HepG2 (cell line): ENCODE results near the gene NRG2. TPM values are rescaled to one million over a fixed set of nuclear protein-coding genes. Genes with fewer than 3 reads are reported as not detected.
A peak's percentile ranks its signal among the peaks of the same experiment; 100 is the strongest.

ENCODE experiments used
- ATAC-seq: fragments of 200-7000 bp; cut with Tn5 transposase; 3 replicates; pipeline ENCODE4 v1.9.1; 2020; ENCODE audit warnings: mild to moderate bottlenecking, moderate library complexity
- BruUV-seq: library from RNA; stranded (reverse); fragments of 400-500 nt; replicated peaks from 2 replicates; lab custom pipeline; 2021; lab: Mats Ljungman, UMichigan
- CTCF ChIA-PET: fragments of 300-600 bp; formaldehyde crosslinking; extraction: SDS; loops from one replicate; lab custom pipeline; 2021; ENCODE audit warnings: low total read pairs, inconsistent platforms, low intra/inter-chr PET ratio; lab: Yijun Ruan, JAX
- POLR2A ChIA-PET: fragments of 350-600 bp; sonication (Branson Sonifier 250); formaldehyde crosslinking; loops from one replicate; lab custom pipeline; 2020; ENCODE audit warnings: antibody characterized with exemption, inconsistent platforms; lab: Yijun Ruan, JAX
- DNase-seq: peaks from one replicate; pipeline ENCODE4 v3.0.0-alpha.2; 2015; ENCODE audit warnings: low spot score
- FAIRE-seq: peaks from 3 replicates; lab custom pipeline; 2011; peaks lifted over from hg19 to GRCh38; lab: Jason Lieb, UNC
- H2AFZ ChIP-seq: one replicate; pipeline ENCODE4 v1.6.1; 2011; ENCODE audit warnings: low read length, inconsistent platforms
- H3K27ac ChIP-seq: fragments of 300-600 bp; 3 replicates; pipeline ENCODE4 v1.8.0; 2011; ENCODE audit warnings: mixed run types, mild to moderate bottlenecking, mixed read lengths, low read length, inconsistent platforms; ENCODE audit not compliant: insufficient read depth; ENCODE audit errors: extremely low read length
- H3K27me3 ChIP-seq, 2 experiments: fragments of 200-600 bp in 1 of 2; 2 replicates in 1 of 2; 3 replicates in 1 of 2; pipeline versions ENCODE4 v1.6.0 to v1.8.0; 2011; ENCODE audit warnings: low read length in 2 of 2, mild to moderate bottlenecking in 2 of 2, moderate library complexity in 2 of 2, inconsistent platforms in 1 of 2; ENCODE audit not compliant: insufficient read depth in 2 of 2, control insufficient read depth in 1 of 2
- H3K36me3 ChIP-seq, 2 experiments: fragments of 200-600 bp in 1 of 2; replicated peaks in 1 of 2; 2 replicates in 1 of 2; 3 replicates in 1 of 2; pipeline versions ENCODE4 v1.5.1 to v1.8.0; 2011; ENCODE audit warnings: low read length in 2 of 2, inconsistent platforms in 1 of 2; ENCODE audit not compliant: insufficient read depth in 2 of 2, control insufficient read depth in 1 of 2
- H3K4me1 ChIP-seq: 2 replicates; pipeline ENCODE4 v1.5.1; 2012; ENCODE audit warnings: low read length, inconsistent platforms; ENCODE audit not compliant: insufficient read depth
- H3K4me2 ChIP-seq: 2 replicates; pipeline ENCODE4 v1.6.0; 2011; ENCODE audit warnings: low read depth, low read length, inconsistent platforms
- H3K4me3 ChIP-seq, 3 experiments: fragments of 200-600 bp in 1 of 3; sonication (generic), shearing (Covaris generic) in 1 of 3; replicated peaks in 1 of 3; 2 replicates each; pipeline ENCODE4 v1.5.1; 2011 to 2016; ENCODE audit warnings: low read length in 3 of 3, inconsistent platforms in 2 of 3, low read depth in 2 of 3, mild to moderate bottlenecking in 2 of 3, control low read depth in 1 of 3, mixed read lengths in 1 of 3; ENCODE audit not compliant: insufficient read depth in 1 of 3
- H3K79me2 ChIP-seq: one replicate; pipeline ENCODE4 v1.6.1; 2011; ENCODE audit warnings: low read length, inconsistent platforms; ENCODE audit not compliant: insufficient read depth
- H3K9ac ChIP-seq: 2 replicates; pipeline ENCODE4 v1.6.0; 2011; ENCODE audit warnings: mild to moderate bottlenecking, low read depth, low read length, inconsistent platforms; ENCODE audit not compliant: insufficient read depth
- H3K9me3 ChIP-seq: 2 replicates; pipeline ENCODE4 v1.5.1; 2012; ENCODE audit warnings: mild to moderate bottlenecking, low read length
- H4K20me1 ChIP-seq: 2 replicates; pipeline ENCODE4 v1.6.0; 2011; ENCODE audit warnings: inconsistent platforms, mild to moderate bottlenecking, low read length, moderate library complexity; ENCODE audit not compliant: insufficient read depth
- CREB1 ChIP-seq, 2 experiments: fragments of 450-650 bp in 1 of 2; IDR thresholded peaks; 2 replicates each; pipeline ENCODE4 v1.6.1; 2016 to 2017; ENCODE audit warnings: control low read depth in 1 of 2, mild to moderate bottlenecking in 1 of 2, missing compliant biosample characterization in 1 of 2, missing genetic modification characterization in 1 of 2
- ELF3 ChIP-seq: IDR thresholded peaks from 2 replicates; pipeline ENCODE4 v1.6.1; 2016; ENCODE audit warnings: missing genetic modification reagents, missing compliant biosample characterization
- ZFP1 ChIP-seq: IDR thresholded peaks from 2 replicates; pipeline ENCODE4 v1.6.1; 2016
- ZFX ChIP-seq: sonication (generic); formaldehyde crosslinking; IDR thresholded peaks from 2 replicates; pipeline ENCODE4 v1.4.0; 2020; ENCODE audit warnings: mild to moderate bottlenecking, low read depth, missing genetic modification reagents, moderate library complexity
- ZKSCAN8 ChIP-seq: IDR thresholded peaks from 2 replicates; pipeline ENCODE4 v1.6.1; 2016; ENCODE audit warnings: borderline replicate concordance, missing genetic modification reagents, missing compliant biosample characterization
- ZNF772 ChIP-seq: sonication (generic); formaldehyde crosslinking; IDR thresholded peaks from 2 replicates; pipeline ENCODE4 v1.5.0; 2020; ENCODE audit warnings: mild to moderate bottlenecking, missing genetic modification reagents
- ZNF850 ChIP-seq: sonication (generic); formaldehyde crosslinking; conservative IDR thresholded peaks from 2 replicates; pipeline ENCODE4 v1.9.0; 2021; ENCODE audit warnings: mild to moderate bottlenecking, missing genetic modification reagents
- WGBS: methylation state at CpG from one replicate; pipeline ENCODE4 v1.1.6; 2017; ENCODE audit warnings: low lambda C conversion rate; 5-methylcytosine and 5-hydroxymethylcytosine counted together
- in situ Hi-C: cut with HindIII; loops from 2 replicates; pipeline ENCODE4 v1.10.0; 2017; ENCODE audit warnings: low pct_unique_long_range_greater_than_20kb; ENCODE audit not compliant: extremely low pct_ligation_motif_present
- intact Hi-C: fragments of 100-400 bp; cut with micrococcal nuclease; formaldehyde crosslinking; loops from one replicate; pipeline ENCODE4 v1.10.0; 2022; ENCODE audit not compliant: unreplicated experiment
- polyA plus RNA-seq, 8 experiments: library from polyadenylated mRNA; depleted of rRNA in 3 of 8; stranded (reverse) in 7 of 8; unstranded in 1 of 8; fragments of >200 nt; fragmentation: Illumina TruSeq in 4 of 8; extraction: Trizol in 4 of 8; gene quantifications; 2 replicates each; pipeline versions ENCODE4 v1.2.1 to v1.2.3, GENCODE V29; 2011 to 2016; ENCODE audit warnings: low read depth in 4 of 8, missing spikeins in 1 of 8, mixed read lengths in 1 of 8; ENCODE audit not compliant: insufficient read depth in 1 of 8
- total RNA-seq, 5 experiments: library from RNA; depleted of rRNA; stranded (reverse); fragments of >200 nt; fragmentation: Illumina TruSeq; extraction: Trizol; gene quantifications; 2 replicates each; pipeline ENCODE4 v1.2.3, GENCODE V29; 2016; ENCODE audit warnings: low read depth in 1 of 5
- TF ChIP-seq, protein P1 (sequence below): sonication (generic); formaldehyde crosslinking; IDR thresholded peaks from 2 replicates; pipeline ENCODE4 v1.5.0; 2020; ENCODE audit warnings: mild to moderate bottlenecking, missing genetic modification reagents, moderate library complexity
- TF ChIP-seq, protein P2 (sequence below): sonication (generic); formaldehyde crosslinking; IDR thresholded peaks from 2 replicates; pipeline ENCODE4 v1.5.1; 2020; ENCODE audit warnings: missing genetic modification reagents, mild to moderate bottlenecking, borderline replicate concordance
- TF ChIP-seq, protein P3 (sequence below): IDR thresholded peaks from 2 replicates; pipeline ENCODE4 v1.6.1; 2016; ENCODE audit warnings: low read depth, borderline replicate concordance
- TF ChIP-seq, protein P4 (sequence below): sonication (generic); formaldehyde crosslinking; IDR thresholded peaks from 2 replicates; pipeline ENCODE4 v1.5.1; 2020; ENCODE audit warnings: mild to moderate bottlenecking, missing genetic modification reagents, moderate library complexity

NRG2 gene
- total and polyA plus RNA-seq, 2 of the 13 experiments (the other 11 are each of a cell fraction or from before 2014, with no cell fraction given): not detected

DNA sequence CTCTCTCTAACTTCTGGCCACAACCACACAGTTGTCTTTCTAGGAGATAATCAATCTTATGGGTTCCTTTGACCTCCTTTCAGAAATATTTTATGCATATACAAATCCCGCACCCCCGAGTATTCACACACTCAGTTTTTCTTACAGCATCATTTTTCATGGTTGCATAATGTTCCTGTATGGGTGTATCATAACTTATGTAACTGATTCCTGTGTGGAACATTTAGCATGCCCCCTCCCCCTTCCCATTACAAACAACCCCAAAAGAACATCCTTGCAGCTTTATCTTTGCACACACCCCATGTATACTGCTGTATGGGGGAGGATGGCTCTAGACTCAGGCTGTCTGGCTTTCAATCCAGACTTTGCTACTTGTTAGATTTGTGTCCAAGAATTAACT is 153.7 kb downstream of the NRG2 start (continued):
- no peak for TF ChIP-seq ZFX (CRISPR knock-in tag)
- TF ChIP-seq ZKSCAN8 (CRISPR knock-in tag): no peak
- no peak for TF ChIP-seq ZFP1 (CRISPR knock-in tag)
- no peak for TF ChIP-seq ZNF850 (CRISPR knock-in tag)

DNA sequence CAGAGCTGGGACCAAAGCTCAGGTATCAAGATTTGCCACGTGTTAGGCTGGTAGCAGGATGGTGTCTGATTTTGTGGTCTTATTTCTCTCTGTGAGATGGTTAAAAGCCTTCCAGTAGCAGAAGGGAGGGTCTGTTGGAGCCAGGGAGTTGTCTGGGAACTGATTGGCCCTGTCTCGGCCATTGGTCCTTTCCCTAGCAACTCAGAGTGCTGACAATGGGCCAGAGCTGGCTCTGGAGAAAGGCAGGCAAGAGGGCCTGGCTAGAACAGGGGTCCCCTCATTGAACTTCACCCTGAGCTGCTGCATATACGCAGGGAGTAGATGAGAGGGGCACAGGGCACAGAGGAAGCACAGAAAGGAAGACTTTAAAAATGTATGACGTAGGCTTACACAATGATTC is 154.7 kb downstream of the NRG2 start:
- no peak overlapping the region for H2AFZ ChIP-seq
- H3K4me1 ChIP-seq: no peaks in the 10 kb centered on the region
- WGBS: 3% methylated on average over 4 of the region's 4 CpGs
- no peak overlapping the region for H3K4me2 ChIP-seq
- intact Hi-C loops: no loop called here
- ChIA-PET CTCF (no interaction called here), POLR2A (no interaction called here)
- in situ Hi-C loops: no loop called here
- no peak for FAIRE-seq
- H3K4me3 ChIP-seq: no peak overlapping the region
- no peak for DNase-seq
- no peaks in the 10 kb centered on the region for H3K9me3 ChIP-seq
- H3K27ac ChIP-seq: no peak overlapping the region
- H3K36me3 ChIP-seq: no peaks in the 10 kb centered on the region
- TF ChIP-seq ZNF772 (CRISPR knock-in tag): no peak
- TF ChIP-seq, protein P1, sequence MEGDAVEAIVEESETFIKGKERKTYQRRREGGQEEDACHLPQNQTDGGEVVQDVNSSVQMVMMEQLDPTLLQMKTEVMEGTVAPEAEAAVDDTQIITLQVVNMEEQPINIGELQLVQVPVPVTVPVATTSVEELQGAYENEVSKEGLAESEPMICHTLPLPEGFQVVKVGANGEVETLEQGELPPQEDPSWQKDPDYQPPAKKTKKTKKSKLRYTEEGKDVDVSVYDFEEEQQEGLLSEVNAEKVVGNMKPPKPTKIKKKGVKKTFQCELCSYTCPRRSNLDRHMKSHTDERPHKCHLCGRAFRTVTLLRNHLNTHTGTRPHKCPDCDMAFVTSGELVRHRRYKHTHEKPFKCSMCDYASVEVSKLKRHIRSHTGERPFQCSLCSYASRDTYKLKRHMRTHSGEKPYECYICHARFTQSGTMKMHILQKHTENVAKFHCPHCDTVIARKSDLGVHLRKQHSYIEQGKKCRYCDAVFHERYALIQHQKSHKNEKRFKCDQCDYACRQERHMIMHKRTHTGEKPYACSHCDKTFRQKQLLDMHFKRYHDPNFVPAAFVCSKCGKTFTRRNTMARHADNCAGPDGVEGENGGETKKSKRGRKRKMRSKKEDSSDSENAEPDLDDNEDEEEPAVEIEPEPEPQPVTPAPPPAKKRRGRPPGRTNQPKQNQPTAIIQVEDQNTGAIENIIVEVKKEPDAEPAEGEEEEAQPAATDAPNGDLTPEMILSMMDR (CRISPR knock-in tag): no peak
- TF ChIP-seq, protein P2, sequence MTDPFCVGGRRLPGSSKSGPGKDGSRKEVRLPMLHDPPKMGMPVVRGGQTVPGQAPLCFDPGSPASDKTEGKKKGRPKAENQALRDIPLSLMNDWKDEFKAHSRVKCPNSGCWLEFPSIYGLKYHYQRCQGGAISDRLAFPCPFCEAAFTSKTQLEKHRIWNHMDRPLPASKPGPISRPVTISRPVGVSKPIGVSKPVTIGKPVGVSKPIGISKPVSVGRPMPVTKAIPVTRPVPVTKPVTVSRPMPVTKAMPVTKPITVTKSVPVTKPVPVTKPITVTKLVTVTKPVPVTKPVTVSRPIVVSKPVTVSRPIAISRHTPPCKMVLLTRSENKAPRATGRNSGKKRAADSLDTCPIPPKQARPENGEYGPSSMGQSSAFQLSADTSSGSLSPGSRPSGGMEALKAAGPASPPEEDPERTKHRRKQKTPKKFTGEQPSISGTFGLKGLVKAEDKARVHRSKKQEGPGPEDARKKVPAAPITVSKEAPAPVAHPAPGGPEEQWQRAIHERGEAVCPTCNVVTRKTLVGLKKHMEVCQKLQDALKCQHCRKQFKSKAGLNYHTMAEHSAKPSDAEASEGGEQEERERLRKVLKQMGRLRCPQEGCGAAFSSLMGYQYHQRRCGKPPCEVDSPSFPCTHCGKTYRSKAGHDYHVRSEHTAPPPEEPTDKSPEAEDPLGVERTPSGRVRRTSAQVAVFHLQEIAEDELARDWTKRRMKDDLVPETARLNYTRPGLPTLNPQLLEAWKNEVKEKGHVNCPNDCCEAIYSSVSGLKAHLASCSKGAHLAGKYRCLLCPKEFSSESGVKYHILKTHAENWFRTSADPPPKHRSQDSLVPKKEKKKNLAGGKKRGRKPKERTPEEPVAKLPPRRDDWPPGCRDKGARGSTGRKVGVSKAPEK (CRISPR knock-in tag): no peak
- TF ChIP-seq ELF3 (CRISPR knock-in tag): no peak
- peak; percentile 29; the same call in 1 of the 2 replicates for TF ChIP-seq CREB1 (IDR thresholded peaks at IDR 0.05)
- TF ChIP-seq CREB1 (CRISPR knock-in tag; IDR thresholded peaks at IDR 0.05): no peak
- TF ChIP-seq, protein P3, sequence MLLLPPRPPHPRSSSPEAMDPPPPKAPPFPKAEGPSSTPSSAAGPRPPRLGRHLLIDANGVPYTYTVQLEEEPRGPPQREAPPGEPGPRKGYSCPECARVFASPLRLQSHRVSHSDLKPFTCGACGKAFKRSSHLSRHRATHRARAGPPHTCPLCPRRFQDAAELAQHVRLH (CRISPR knock-in tag): no peak
- TF ChIP-seq, protein P4, sequence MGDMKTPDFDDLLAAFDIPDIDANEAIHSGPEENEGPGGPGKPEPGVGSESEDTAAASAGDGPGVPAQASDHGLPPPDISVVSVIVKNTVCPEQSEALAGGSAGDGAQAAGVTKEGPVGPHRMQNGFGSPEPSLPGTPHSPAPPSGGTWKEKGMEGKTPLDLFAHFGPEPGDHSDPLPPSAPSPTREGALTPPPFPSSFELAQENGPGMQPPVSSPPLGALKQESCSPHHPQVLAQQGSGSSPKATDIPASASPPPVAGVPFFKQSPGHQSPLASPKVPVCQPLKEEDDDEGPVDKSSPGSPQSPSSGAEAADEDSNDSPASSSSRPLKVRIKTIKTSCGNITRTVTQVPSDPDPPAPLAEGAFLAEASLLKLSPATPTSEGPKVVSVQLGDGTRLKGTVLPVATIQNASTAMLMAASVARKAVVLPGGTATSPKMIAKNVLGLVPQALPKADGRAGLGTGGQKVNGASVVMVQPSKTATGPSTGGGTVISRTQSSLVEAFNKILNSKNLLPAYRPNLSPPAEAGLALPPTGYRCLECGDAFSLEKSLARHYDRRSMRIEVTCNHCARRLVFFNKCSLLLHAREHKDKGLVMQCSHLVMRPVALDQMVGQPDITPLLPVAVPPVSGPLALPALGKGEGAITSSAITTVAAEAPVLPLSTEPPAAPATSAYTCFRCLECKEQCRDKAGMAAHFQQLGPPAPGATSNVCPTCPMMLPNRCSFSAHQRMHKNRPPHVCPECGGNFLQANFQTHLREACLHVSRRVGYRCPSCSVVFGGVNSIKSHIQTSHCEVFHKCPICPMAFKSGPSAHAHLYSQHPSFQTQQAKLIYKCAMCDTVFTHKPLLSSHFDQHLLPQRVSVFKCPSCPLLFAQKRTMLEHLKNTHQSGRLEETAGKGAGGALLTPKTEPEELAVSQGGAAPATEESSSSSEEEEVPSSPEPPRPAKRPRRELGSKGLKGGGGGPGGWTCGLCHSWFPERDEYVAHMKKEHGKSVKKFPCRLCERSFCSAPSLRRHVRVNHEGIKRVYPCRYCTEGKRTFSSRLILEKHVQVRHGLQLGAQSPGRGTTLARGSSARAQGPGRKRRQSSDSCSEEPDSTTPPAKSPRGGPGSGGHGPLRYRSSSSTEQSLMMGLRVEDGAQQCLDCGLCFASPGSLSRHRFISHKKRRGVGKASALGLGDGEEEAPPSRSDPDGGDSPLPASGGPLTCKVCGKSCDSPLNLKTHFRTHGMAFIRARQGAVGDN (CRISPR knock-in tag): no peak
- BruUV-seq: no TSS peak
- H4K20me1 ChIP-seq: no peaks in the 10 kb centered on the region
- H3K27me3 ChIP-seq: peaks cover 4 to 51% of the 10 kb centered on the region in 2 experiments; a peak in 4 of 5 replicates
- no peak for ATAC-seq
- H3K79me2 ChIP-seq: no peaks in the 10 kb centered on the region
- no peak overlapping the region for H3K9ac ChIP-seq
